GM13977 (cell line): ENCODE data around the gene SALL4.
"Not testable (repeated sequence)": the region's sequence is repeated elsewhere in the genome, so short reads cannot be mapped to it uniquely, and the experiment has no call there.

Experiments used
- DNase-seq: peaks from one replicate; pipeline ENCODE4 v3.0.0; 2012; ENCODE audit warnings: low spot score
- CTCF ChIP-seq: IDR thresholded peaks from 2 replicates; pipeline ENCODE4 v1.5.1; 2012; ENCODE audit warnings: mild to moderate bottlenecking, control low read depth; ENCODE audit not compliant: insufficient read depth; ENCODE audit errors: extremely low read depth, missing control alignments
- in situ Hi-C: fragments of 300-500 bp; cut with MboI; formaldehyde crosslinking; loops from one replicate; pipeline ENCODE4 v1.12.0; 2022; ENCODE audit warnings: low sequenced_read_pairs, low pct_unique_long_range_greater_than_20kb, mixed read lengths, inconsistent platforms; ENCODE audit not compliant: unreplicated experiment

The SALL4 gene

GRCh38 chr20:51759769-51760510 is 42.4 kb downstream of the SALL4 start:
- in situ Hi-C loops, result no loop called here
- no peak for TF ChIP-seq CTCF
- no peak for DNase-seq

- TF ChIP-seq CTCF, result no peak
- DNase-seq, result no peak
- in situ Hi-C loops, result no loop called here
Observed at GRCh38 chr20:51758978-51759544, 43.3 kb downstream of the SALL4 start.

GRCh38 chr20:51757226-51757625 is 45.1 kb downstream of the SALL4 start:
- in situ Hi-C loops, result no loop called here
- no peak for DNase-seq
- TF ChIP-seq CTCF, result no peak

- no peak for DNase-seq
- in situ Hi-C loops, result no loop called here
Observed at GRCh38 chr20:51756653-51757052, 45.7 kb downstream of the SALL4 start.

DNA sequence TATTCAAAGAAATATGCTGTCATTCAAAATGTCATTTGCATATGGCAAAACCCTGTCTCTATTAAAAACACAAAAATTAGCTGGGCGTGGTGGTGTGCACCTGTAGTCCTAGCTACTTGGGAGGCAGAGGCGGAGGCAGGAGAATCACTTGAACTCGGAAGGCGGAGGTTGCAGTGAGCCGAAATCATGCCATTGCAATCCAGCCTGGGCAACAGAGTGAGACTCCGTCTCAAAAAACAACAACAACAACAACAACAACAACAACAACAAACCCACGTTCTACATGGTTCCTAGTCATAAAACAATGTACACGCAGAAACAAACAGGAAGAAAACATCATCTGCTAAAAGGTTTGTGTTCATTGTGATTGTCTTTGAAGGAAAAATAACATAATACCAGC is 49.1 kb downstream of the SALL4 start:
- in situ Hi-C loops, DNase-seq: not testable (repeated sequence)

More at GRCh38 chr20:51756653-51757052, 45.7 kb downstream of the SALL4 start:
- no peak for TF ChIP-seq CTCF

GRCh38 chr20:51752343-51752951 is 49.9 kb downstream of the SALL4 start:
- no peak for TF ChIP-seq CTCF
- no peak for DNase-seq
- in situ Hi-C loops, result no loop called here

GRCh38 chr20:51750770-51751388 is 51.4 kb downstream of the SALL4 start:
- no peak for DNase-seq
- no peak for TF ChIP-seq CTCF
- in situ Hi-C loops, result no loop called here
